ENCODE data around the gene EGR4. TPM values are rescaled to one million over a fixed set of nuclear protein-coding genes. Genes with fewer than 3 reads are reported as not detected.

The EGR4 gene
- total RNA-seq, 1 donor from 2014 or later: not detected

DNA sequence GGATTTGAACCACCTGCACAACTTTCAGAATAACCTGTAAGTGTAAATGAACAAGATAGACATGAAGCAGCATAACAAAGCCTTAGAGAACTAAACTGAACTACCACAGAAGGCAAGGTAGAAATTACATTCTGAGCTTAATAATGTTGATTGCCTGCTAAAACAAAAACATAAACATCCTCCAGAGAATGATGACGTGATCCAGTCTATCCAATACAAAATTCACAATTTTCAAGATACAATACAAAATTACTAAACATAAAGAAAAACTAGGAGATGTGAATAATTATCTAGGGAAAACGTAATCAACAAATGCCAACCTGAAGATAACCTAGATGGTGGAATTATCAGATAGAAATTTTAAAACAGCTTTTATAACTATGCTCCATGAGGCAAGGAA, 40.7 kb upstream of the EGR4 start:
- Histone ChIP-seq H3K27me3 (ENCODE audit: insufficient read depth, low read length) (peaks cover 6% of the 10 kb centered on the region), H3K36me3 (ENCODE audit: insufficient read depth, low read length) (no peaks in the 10 kb centered on the region), H3K4me2 (ENCODE audit: low read length) (no peak overlapping the region), H4K20me1 (ENCODE audit: insufficient read depth, low read length) (no peaks in the 10 kb centered on the region), H3K9ac (ENCODE audit: low read length) (no peak overlapping the region), H3K27ac (ENCODE audit: low read depth, low read length) (no peak overlapping the region), H3K4me1 (ENCODE audit: insufficient read depth, low read length) (no peaks in the 10 kb centered on the region), H3K4me3 (ENCODE audit: insufficient read depth, low read depth, low read length) (no peak overlapping the region), H3K79me2 (ENCODE audit: insufficient read depth, low read length) (no peaks in the 10 kb centered on the region), H3K9me3 (ENCODE audit: insufficient read depth, low read depth, low read length) (no peaks in the 10 kb centered on the region), H2AFZ (ENCODE audit: low read depth, low read length) (no peak overlapping the region)
- TF ChIP-seq, protein P1, sequence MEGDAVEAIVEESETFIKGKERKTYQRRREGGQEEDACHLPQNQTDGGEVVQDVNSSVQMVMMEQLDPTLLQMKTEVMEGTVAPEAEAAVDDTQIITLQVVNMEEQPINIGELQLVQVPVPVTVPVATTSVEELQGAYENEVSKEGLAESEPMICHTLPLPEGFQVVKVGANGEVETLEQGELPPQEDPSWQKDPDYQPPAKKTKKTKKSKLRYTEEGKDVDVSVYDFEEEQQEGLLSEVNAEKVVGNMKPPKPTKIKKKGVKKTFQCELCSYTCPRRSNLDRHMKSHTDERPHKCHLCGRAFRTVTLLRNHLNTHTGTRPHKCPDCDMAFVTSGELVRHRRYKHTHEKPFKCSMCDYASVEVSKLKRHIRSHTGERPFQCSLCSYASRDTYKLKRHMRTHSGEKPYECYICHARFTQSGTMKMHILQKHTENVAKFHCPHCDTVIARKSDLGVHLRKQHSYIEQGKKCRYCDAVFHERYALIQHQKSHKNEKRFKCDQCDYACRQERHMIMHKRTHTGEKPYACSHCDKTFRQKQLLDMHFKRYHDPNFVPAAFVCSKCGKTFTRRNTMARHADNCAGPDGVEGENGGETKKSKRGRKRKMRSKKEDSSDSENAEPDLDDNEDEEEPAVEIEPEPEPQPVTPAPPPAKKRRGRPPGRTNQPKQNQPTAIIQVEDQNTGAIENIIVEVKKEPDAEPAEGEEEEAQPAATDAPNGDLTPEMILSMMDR (IDR thresholded peaks at IDR 0.05; ENCODE audit: insufficient read depth, low read depth, low read length): no peak
- TF ChIP-seq EZH2 (IDR thresholded peaks at IDR 0.05; ENCODE audit: insufficient read depth, low read length): no peak
- DNase-seq (ENCODE audit: low read depth) (no peak), FAIRE-seq (no peak)
- H3K27me3 Mint-ChIP-seq (ENCODE audit: low read depth, unreplicated experiment): peaks cover 5% of the 10 kb centered on the region
- H3K27ac Mint-ChIP-seq (ENCODE audit: unreplicated experiment): no peak overlapping the region
- H3K36me3 Mint-ChIP-seq (ENCODE audit: low read depth, unreplicated experiment): no peaks in the 10 kb centered on the region
- H3K4me1 Mint-ChIP-seq (ENCODE audit: low read depth, unreplicated experiment): no peaks in the 10 kb centered on the region
- H3K9me3 Mint-ChIP-seq (ENCODE audit: unreplicated experiment): peaks cover 4% of the 10 kb centered on the region
- H3K4me3 Mint-ChIP-seq (ENCODE audit: unreplicated experiment): no peak overlapping the region

DNA sequence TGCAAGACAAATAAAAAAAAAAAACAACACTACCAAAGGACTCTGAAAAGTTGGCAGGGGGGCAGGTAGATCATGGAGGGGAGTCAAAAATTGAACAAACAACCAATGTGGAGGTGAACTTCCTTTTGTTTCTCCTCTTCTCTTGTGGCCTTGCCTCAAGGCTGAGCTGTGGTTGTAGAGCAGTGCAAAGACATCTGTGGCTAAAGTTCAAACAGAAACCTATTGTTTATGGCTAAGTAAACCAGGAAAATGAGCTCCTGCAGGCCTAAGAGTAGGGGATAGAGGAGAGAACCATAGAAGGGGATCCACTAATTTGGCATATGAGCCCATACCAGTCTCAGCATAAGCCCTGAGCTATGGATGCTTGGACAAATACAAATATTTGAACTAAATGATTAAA, 40.2 kb upstream of the EGR4 start:
- Histone ChIP-seq H3K36me3 (ENCODE audit: insufficient read depth, low read length) (no peaks in the 10 kb centered on the region), H3K4me1 (ENCODE audit: insufficient read depth, low read length) (no peaks in the 10 kb centered on the region), H4K20me1 (ENCODE audit: insufficient read depth, low read length) (no peaks in the 10 kb centered on the region), H3K4me3 (ENCODE audit: insufficient read depth, low read depth, low read length) (no peak overlapping the region), H3K9ac (ENCODE audit: low read length) (no peak overlapping the region), H3K4me2 (ENCODE audit: low read length) (no peak overlapping the region), H2AFZ (ENCODE audit: low read depth, low read length) (no peak overlapping the region), H3K79me2 (ENCODE audit: insufficient read depth, low read length) (no peaks in the 10 kb centered on the region), H3K9me3 (ENCODE audit: insufficient read depth, low read depth, low read length) (no peaks in the 10 kb centered on the region), H3K27me3 (ENCODE audit: insufficient read depth, low read length) (peaks cover 6% of the 10 kb centered on the region), H3K27ac (ENCODE audit: low read depth, low read length) (no peak overlapping the region)
- Mint-ChIP-seq H3K27me3 (ENCODE audit: low read depth, unreplicated experiment) (peaks cover 5% of the 10 kb centered on the region), H3K27ac (ENCODE audit: unreplicated experiment) (no peak overlapping the region), H3K4me3 (ENCODE audit: unreplicated experiment) (no peak overlapping the region), H3K36me3 (ENCODE audit: low read depth, unreplicated experiment) (no peaks in the 10 kb centered on the region), H3K9me3 (ENCODE audit: unreplicated experiment) (peaks cover 6% of the 10 kb centered on the region), H3K4me1 (ENCODE audit: low read depth, unreplicated experiment) (no peaks in the 10 kb centered on the region)
- DNase-seq (ENCODE audit: low read depth): no peak
- TF ChIP-seq, protein P1 (IDR thresholded peaks at IDR 0.05; ENCODE audit: insufficient read depth, low read depth, low read length): no peak
- no peak for TF ChIP-seq EZH2 (IDR thresholded peaks at IDR 0.05; ENCODE audit: insufficient read depth, low read length)
- FAIRE-seq: no peak

DNA sequence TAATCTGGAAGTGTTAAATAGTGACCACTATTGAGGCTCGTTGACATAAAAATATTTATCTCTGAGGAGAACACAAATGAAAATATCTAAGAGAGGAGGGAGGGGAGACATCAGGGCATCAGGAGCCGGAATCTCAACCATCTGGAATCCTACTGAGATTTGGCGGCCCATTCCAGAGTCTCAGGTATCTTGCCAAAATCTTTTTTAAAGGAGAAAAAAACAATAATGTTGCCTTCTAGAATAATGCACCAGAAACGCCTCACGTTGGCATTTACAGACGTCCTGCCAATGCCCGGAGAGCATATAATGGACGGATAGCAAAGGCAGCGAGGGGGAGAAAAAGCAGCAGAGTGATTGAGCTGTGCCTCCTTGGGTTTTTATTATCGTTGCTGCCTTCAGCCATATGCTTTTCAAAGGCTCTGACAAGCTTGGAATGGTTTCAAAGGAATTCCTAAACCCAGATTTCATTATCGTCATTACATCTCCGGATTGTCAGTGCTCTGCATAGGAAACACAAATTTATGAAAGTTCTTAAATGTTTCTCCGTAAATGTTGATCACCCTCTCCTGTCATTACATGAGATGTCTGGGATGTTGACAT, 30.9 kb upstream of the EGR4 start:
- peaks cover 51% of the 10 kb centered on the region for H3K27me3 Mint-ChIP-seq (ENCODE audit: low read depth, unreplicated experiment)
- peaks cover 4% of the 10 kb centered on the region for H3K9me3 Mint-ChIP-seq (ENCODE audit: unreplicated experiment)
- FAIRE-seq (no peak), DNase-seq (ENCODE audit: low read depth) (no peak)
- no peak overlapping the region for H3K27ac ChIP-seq (ENCODE audit: low read depth, low read length)
- H3K79me2 ChIP-seq (ENCODE audit: insufficient read depth, low read length): no peaks in the 10 kb centered on the region
- no peaks in the 10 kb centered on the region for H3K9me3 ChIP-seq (ENCODE audit: insufficient read depth, low read depth, low read length)
- H3K27ac Mint-ChIP-seq (ENCODE audit: unreplicated experiment): no peak overlapping the region
- H3K9ac ChIP-seq (ENCODE audit: low read length): no peak overlapping the region
- no peak overlapping the region for H3K4me3 ChIP-seq (ENCODE audit: insufficient read depth, low read depth, low read length)
- H3K4me1 Mint-ChIP-seq (ENCODE audit: low read depth, unreplicated experiment): no peaks in the 10 kb centered on the region
- H3K4me1 ChIP-seq (ENCODE audit: insufficient read depth, low read length): no peaks in the 10 kb centered on the region
- peaks cover 31% of the 10 kb centered on the region for H3K27me3 ChIP-seq (ENCODE audit: insufficient read depth, low read length)
- no peak overlapping the region for H3K4me3 Mint-ChIP-seq (ENCODE audit: unreplicated experiment)
- H3K36me3 ChIP-seq (ENCODE audit: insufficient read depth, low read length): no peaks in the 10 kb centered on the region
- no peaks in the 10 kb centered on the region for H3K36me3 Mint-ChIP-seq (ENCODE audit: low read depth, unreplicated experiment)
- H2AFZ ChIP-seq (ENCODE audit: low read depth, low read length): no peak overlapping the region
- H4K20me1 ChIP-seq (ENCODE audit: insufficient read depth, low read length): no peaks in the 10 kb centered on the region
- H3K4me2 ChIP-seq (ENCODE audit: low read length): no peak overlapping the region
- no peak for TF ChIP-seq EZH2 (IDR thresholded peaks at IDR 0.05; ENCODE audit: insufficient read depth, low read length)
- TF ChIP-seq, protein P1 (IDR thresholded peaks at IDR 0.05; ENCODE audit: insufficient read depth, low read depth, low read length): no peak

All from astrocyte (in vitro differentiated cells and primary cell).